ENCODE results near the gene AFAP1L1. TPM values are rescaled to one million over a fixed set of nuclear protein-coding genes. Genes with fewer than 3 reads are reported as not detected.

Gene AFAP1L1
- total and polyA plus RNA-seq, 2 of the 13 experiments (the other 11 are each of a cell fraction or from before 2014, with no cell fraction given), result 0.38 to 1.0 TPM

GRCh38 chr5:149357370-149358293 is 86.0 kb downstream of the AFAP1L1 start, which contains the start of gene PCYOX1L (continued):
- no peak; the same call in 1 of the 2 replicates for TF ChIP-seq NFAT5 (CRISPR knock-in tag; IDR thresholded peaks at IDR 0.05)
- TF ChIP-seq MYNN (CRISPR knock-in tag; IDR thresholded peaks at IDR 0.05; ENCODE audit: low read depth), result no peak
- no peak for TF ChIP-seq NPAS2 (CRISPR knock-in tag; IDR thresholded peaks at IDR 0.05; ENCODE audit: borderline replicate concordance)
- no peak for TF ChIP-seq TOE1 (CRISPR knock-in tag; IDR thresholded peaks at IDR 0.05)
- no peak for TF ChIP-seq GATA4 (IDR thresholded peaks at IDR 0.05; ENCODE audit: borderline replicate concordance, low read depth)
- TF ChIP-seq SMYD3 (CRISPR knock-in tag; IDR thresholded peaks at IDR 0.05), result no peak
- TF ChIP-seq ZBTB42 (CRISPR knock-in tag; IDR thresholded peaks at IDR 0.05), result no peak
- TF ChIP-seq ZFY (CRISPR knock-in tag; IDR thresholded peaks at IDR 0.05), result peak; percentile 61
- no peak for TF ChIP-seq SUZ12 (IDR thresholded peaks at IDR 0.05; ENCODE audit: low read depth, low read length)
- no peak; the same call in 1 of the 2 replicates for TF ChIP-seq MXD1 (CRISPR knock-in tag; IDR thresholded peaks at IDR 0.05)
- TF ChIP-seq FOXK2 (IDR thresholded peaks at IDR 0.05), result no peak
- no peak for TF ChIP-seq ZNF281 (CRISPR knock-in tag; IDR thresholded peaks at IDR 0.05; ENCODE audit: borderline replicate concordance)
- TF ChIP-seq, protein P1, sequence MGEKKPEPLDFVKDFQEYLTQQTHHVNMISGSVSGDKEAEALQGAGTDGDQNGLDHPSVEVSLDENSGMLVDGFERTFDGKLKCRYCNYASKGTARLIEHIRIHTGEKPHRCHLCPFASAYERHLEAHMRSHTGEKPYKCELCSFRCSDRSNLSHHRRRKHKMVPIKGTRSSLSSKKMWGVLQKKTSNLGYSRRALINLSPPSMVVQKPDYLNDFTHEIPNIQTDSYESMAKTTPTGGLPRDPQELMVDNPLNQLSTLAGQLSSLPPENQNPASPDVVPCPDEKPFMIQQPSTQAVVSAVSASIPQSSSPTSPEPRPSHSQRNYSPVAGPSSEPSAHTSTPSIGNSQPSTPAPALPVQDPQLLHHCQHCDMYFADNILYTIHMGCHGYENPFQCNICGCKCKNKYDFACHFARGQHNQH (CRISPR knock-in tag; IDR thresholded peaks at IDR 0.05), result no peak
- TF ChIP-seq ZNF792 (CRISPR knock-in tag; IDR thresholded peaks at IDR 0.05), result peak; percentile 69; the same call in 1 of the 2 replicates
- no peak for TF ChIP-seq GZF1 (CRISPR knock-in tag; IDR thresholded peaks at IDR 0.05)
- TF ChIP-seq, protein P2, sequence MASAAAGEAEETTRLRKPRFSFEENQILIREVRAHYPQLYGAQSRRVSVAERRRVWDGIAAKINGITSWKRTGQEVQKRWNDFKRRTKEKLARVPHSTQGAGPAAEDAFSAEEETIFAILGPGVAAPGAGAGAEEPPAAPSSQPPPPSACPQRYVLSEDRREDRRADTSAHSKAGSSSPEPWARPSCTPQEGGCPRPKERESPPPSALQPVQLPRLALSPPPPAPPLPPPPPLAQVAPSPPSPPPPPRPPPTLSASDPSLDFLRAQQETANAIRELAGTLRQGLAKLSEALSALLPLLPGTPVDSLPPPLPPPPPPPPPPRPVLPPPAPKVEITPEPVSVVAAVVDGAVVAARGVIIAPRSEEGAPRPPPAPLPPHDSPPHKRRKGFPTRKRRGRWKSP (CRISPR knock-in tag; IDR thresholded peaks at IDR 0.05), result peak; percentile 70
- TF ChIP-seq ZNF256 (CRISPR knock-in tag; conservative IDR thresholded peaks at IDR 0.05), result no peak
- no peak for TF ChIP-seq ZBTB8A (CRISPR knock-in tag; IDR thresholded peaks at IDR 0.05; ENCODE audit: borderline replicate concordance, low read depth)
- TF ChIP-seq ZNF282 (IDR thresholded peaks at IDR 0.05; ENCODE audit: partially characterized antibody), result no peak

Measured in HepG2 (cell line).